H9 (cell line): ENCODE data around the gene KANSL3. TPM values are rescaled to one million over a fixed set of nuclear protein-coding genes. Genes with fewer than 3 reads are reported as not detected.

Experiments used
- DNase-seq: peaks from one replicate; pipeline ENCODE4 v3.0.0-alpha.2; 2017
- H2AFZ ChIP-seq: one replicate; pipeline ENCODE4 v1.6.1; 2013; ENCODE audit warnings: mild to moderate bottlenecking, low read length, control low read depth, moderate library complexity
- H2AK5ac ChIP-seq: 2 replicates; pipeline ENCODE4 v1.6.1; 2013; ENCODE audit warnings: low read length, control low read depth, mixed read lengths; ENCODE audit not compliant: insufficient read length
- H2BK120ac ChIP-seq: one replicate; pipeline ENCODE4 v1.6.1; 2013; ENCODE audit warnings: low read depth, mild to moderate bottlenecking, low read length, control low read depth, inconsistent platforms; ENCODE audit not compliant: poor library complexity, severe bottlenecking
- H2BK12ac ChIP-seq: 2 replicates; pipeline ENCODE4 v1.6.1; 2013; ENCODE audit warnings: low read length, control low read depth, mixed read lengths, low read depth; ENCODE audit not compliant: insufficient read length
- H2BK15ac ChIP-seq: 2 replicates; pipeline ENCODE4 v1.6.1; 2013; ENCODE audit warnings: low read depth, low read length, control low read depth
- H2BK20ac ChIP-seq: one replicate; pipeline ENCODE4 v1.6.1; 2013; ENCODE audit warnings: low read depth, mild to moderate bottlenecking, low read length, control low read depth, inconsistent platforms; ENCODE audit not compliant: poor library complexity, severe bottlenecking
- H2BK5ac ChIP-seq: 2 replicates; pipeline ENCODE4 v1.6.1; 2013; ENCODE audit warnings: low read length, control low read depth, mixed read lengths; ENCODE audit not compliant: insufficient read length
- H3K14ac ChIP-seq: 2 replicates; pipeline ENCODE4 v1.6.1; 2013; ENCODE audit warnings: low read length, control low read depth; ENCODE audit not compliant: insufficient read depth
- H3K18ac ChIP-seq: 2 replicates; pipeline ENCODE4 v1.6.1; 2013; ENCODE audit warnings: low read depth, mild to moderate bottlenecking, mixed read lengths, low read length, control low read depth; ENCODE audit not compliant: insufficient read length
- H3K23ac ChIP-seq: 2 replicates; pipeline ENCODE4 v1.6.1; 2013; ENCODE audit warnings: low read length, control low read depth, mixed read lengths, low read depth; ENCODE audit not compliant: insufficient read length
- H3K23me2 ChIP-seq: 2 replicates; pipeline ENCODE4 v1.6.1; 2013; ENCODE audit warnings: low read depth, mild to moderate bottlenecking, mixed read lengths, low read length, control low read depth; ENCODE audit not compliant: insufficient read length, poor library complexity, severe bottlenecking
- H3K27ac ChIP-seq: 2 replicates; pipeline ENCODE4 v1.5.1; 2013; ENCODE audit warnings: low read length, control low read depth, mixed read lengths, low read depth; ENCODE audit not compliant: insufficient read length
- H3K27me3 ChIP-seq: 2 replicates; pipeline ENCODE4 v1.6.1; 2013; ENCODE audit warnings: low read length, control low read depth, inconsistent platforms; ENCODE audit not compliant: insufficient read depth
- H3K4ac ChIP-seq: 2 replicates; pipeline ENCODE4 v1.6.1; 2013; ENCODE audit warnings: low read depth, mild to moderate bottlenecking, control low read depth, inconsistent platforms, low read length, moderate library complexity
- H3K4me1 ChIP-seq: 2 replicates; pipeline ENCODE4 v1.6.1; 2013; ENCODE audit warnings: low read length, control low read depth, inconsistent platforms; ENCODE audit not compliant: insufficient read depth
- H3K4me2 ChIP-seq: 2 replicates; pipeline ENCODE4 v1.6.1; 2013; ENCODE audit warnings: low read length, control low read depth, mixed read lengths; ENCODE audit not compliant: insufficient read length, insufficient read depth
- H3K56ac ChIP-seq: 2 replicates; pipeline ENCODE4 v1.6.1; 2013; ENCODE audit warnings: low read depth, mild to moderate bottlenecking, mixed read lengths, low read length, control low read depth; ENCODE audit not compliant: insufficient read length
- H3K79me1 ChIP-seq: 2 replicates; pipeline ENCODE4 v1.6.1; 2013; ENCODE audit warnings: low read depth, mild to moderate bottlenecking, moderate library complexity, low read length, control low read depth, inconsistent platforms; ENCODE audit not compliant: insufficient read depth, poor library complexity, severe bottlenecking
- H3K79me2 ChIP-seq: 2 replicates; pipeline ENCODE4 v1.6.1; 2013; ENCODE audit warnings: low read length, control low read depth, inconsistent platforms; ENCODE audit not compliant: insufficient read depth
- H3K9ac ChIP-seq: 2 replicates; pipeline ENCODE4 v1.6.1; 2013; ENCODE audit warnings: low read length, control low read depth, mixed read lengths; ENCODE audit not compliant: insufficient read length; ENCODE audit errors: extremely low read depth
- H3K9me3 ChIP-seq: one replicate; pipeline ENCODE4 v1.6.1; 2013; ENCODE audit warnings: low read depth, low read length, inconsistent platforms; ENCODE audit not compliant: control insufficient read depth
- H3T11ph ChIP-seq: one replicate; pipeline ENCODE4 v1.6.1; 2013; ENCODE audit warnings: mild to moderate bottlenecking, low read length, control low read depth, inconsistent platforms
- H4K20me1 ChIP-seq: one replicate; pipeline ENCODE4 v1.6.1; 2013; ENCODE audit not compliant: control insufficient read depth, insufficient read length, insufficient read depth
- H4K5ac ChIP-seq: 2 replicates; pipeline ENCODE4 v1.6.1; 2013; ENCODE audit warnings: low read depth, mild to moderate bottlenecking, mixed read lengths, low read length, control low read depth; ENCODE audit not compliant: insufficient read length
- H4K8ac ChIP-seq: replicated peaks from 2 replicates; pipeline ENCODE4 v1.6.1; 2013; ENCODE audit warnings: low read length, control low read depth, mixed read lengths, low read depth; ENCODE audit not compliant: insufficient read length
- H4K91ac ChIP-seq: 2 replicates; pipeline ENCODE4 v1.6.1; 2013; ENCODE audit warnings: low read depth, mild to moderate bottlenecking, moderate library complexity, mixed read lengths, low read length, control low read depth; ENCODE audit not compliant: insufficient read length
- H3K27ac Mint-ChIP-seq, 3 experiments: 2 replicates in 2 of 3; 3 replicates in 1 of 3; pipeline ENCODE4 v1.8.0; 2020 to 2021; ENCODE audit warnings: mixed read lengths in 3 of 3, mild to moderate bottlenecking in 1 of 3, moderate library complexity in 1 of 3
- H3K27me3 Mint-ChIP-seq: 2 replicates; pipeline ENCODE4 v1.8.0; 2021; ENCODE audit warnings: low read depth, mild to moderate bottlenecking, moderate library complexity, mixed read lengths
- H3K36me3 Mint-ChIP-seq, 3 experiments: 2 replicates in 2 of 3; 3 replicates in 1 of 3; pipeline ENCODE4 v1.8.0; 2020 to 2021; ENCODE audit warnings: low read depth in 3 of 3, mixed read lengths in 3 of 3; ENCODE audit not compliant: insufficient read depth in 1 of 3
- H3K4me1 Mint-ChIP-seq, 2 experiments: 2 replicates each; pipeline ENCODE4 v1.8.0; 2020; ENCODE audit warnings: mixed read lengths in 2 of 2
- H3K4me3 Mint-ChIP-seq, 2 experiments: 2 replicates in 1 of 2; 3 replicates in 1 of 2; pipeline ENCODE4 v1.8.0; 2020 to 2021; ENCODE audit warnings: mild to moderate bottlenecking in 2 of 2, mixed read lengths in 2 of 2, moderate library complexity in 1 of 2
- H3K9me3 Mint-ChIP-seq, 2 experiments: 2 replicates in 1 of 2; 3 replicates in 1 of 2; pipeline ENCODE4 v1.8.0; 2020; ENCODE audit warnings: mild to moderate bottlenecking in 2 of 2, mixed read lengths in 2 of 2, moderate library complexity in 1 of 2
- WGBS: extraction: QIAGEN DNeasy Blood & Tissue Kit; methylation state at CpG from one replicate; pipeline ENCODE4 v1.1.7; 2013; ENCODE audit warnings: missing lambda C conversion rate, low lambda C conversion rate, mixed read lengths; ENCODE audit not compliant: insufficient read length; ENCODE audit errors: extremely low coverage; 5-methylcytosine and 5-hydroxymethylcytosine counted together
- total RNA-seq: library from RNA; stranded (reverse); gene quantifications from 2 replicates; pipeline ENCODE4 v1.2.1, GENCODE V29; 2021
- TF ChIP-seq, protein P1 (sequence below): fragments of 200-600 bp; sonication (generic); conservative IDR thresholded peaks from 3 replicates; pipeline ENCODE4 v1.8.0; 2021; ENCODE audit warnings: antibody characterized with exemption, mild to moderate bottlenecking

Gene KANSL3
- total RNA-seq, 1 experiment from 2014 or later: 35.7 TPM

DNA sequence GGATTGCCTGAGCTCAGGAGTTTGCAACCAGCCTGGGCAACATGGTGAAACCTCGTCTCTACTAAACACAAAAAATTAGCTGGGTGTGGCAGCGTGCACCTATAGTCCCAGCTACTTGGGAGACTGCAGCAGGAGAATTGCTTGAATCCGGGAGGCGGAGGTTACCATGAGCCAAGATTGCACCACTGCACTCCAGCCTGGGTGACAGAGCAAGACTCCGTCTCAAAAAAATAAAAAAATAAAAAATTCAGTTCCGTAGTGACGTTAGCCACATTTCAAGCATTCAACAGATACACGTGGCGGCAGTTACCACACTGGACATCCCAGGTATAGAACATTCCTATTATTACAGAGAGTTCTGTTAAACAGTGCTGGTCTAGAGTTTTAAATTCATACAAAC is 4.5 kb downstream of the KANSL3 start:
- Mint-ChIP-seq H3K4me1 (peaks cover 10% of the 10 kb centered on the region in 2 experiments), H3K27me3 (no peaks in the 10 kb centered on the region), H3K4me3 (no peak overlapping the region), H3K9me3 (no peaks in the 10 kb centered on the region), H3K27ac (no peak overlapping the region), H3K36me3 (peaks cover 3 to 60% (median 46%) of the 10 kb centered on the region in 3 experiments; a peak in 6 of 7 replicates)
- Histone ChIP-seq H2BK5ac (no peak overlapping the region), H3K27me3 (no peaks in the 10 kb centered on the region), H3K18ac (no peak overlapping the region), H3K79me2 (no peaks in the 10 kb centered on the region; the same call in 1 of the 2 replicates), H2AK5ac (no peak overlapping the region), H3K79me1 (peaks cover 4% of the 10 kb centered on the region), H4K91ac (no peak overlapping the region), H2BK15ac (no peak overlapping the region), H2AFZ (no peak overlapping the region), H2BK20ac (no peak overlapping the region), H3K9me3 (no peaks in the 10 kb centered on the region), H3K4ac (no peak overlapping the region), H2BK120ac (no peak overlapping the region), H3K56ac (no peak overlapping the region), H3T11ph (no peak overlapping the region), H3K14ac (no peak overlapping the region), H3K23me2 (peaks cover 7% of the 10 kb centered on the region), H4K20me1 (no peaks in the 10 kb centered on the region), H3K9ac (no peak overlapping the region), H3K4me2 (no peak overlapping the region), H3K27ac (no peak overlapping the region), H2BK12ac (no peak overlapping the region), H3K23ac (no peak overlapping the region), H4K8ac (no peak overlapping the region), H4K5ac (no peak overlapping the region), H3K4me1 (no peaks in the 10 kb centered on the region)
- WGBS: no CpG with 5 or more reads among the region's 9 CpGs
- no peak for DNase-seq
- TF ChIP-seq, protein P1, sequence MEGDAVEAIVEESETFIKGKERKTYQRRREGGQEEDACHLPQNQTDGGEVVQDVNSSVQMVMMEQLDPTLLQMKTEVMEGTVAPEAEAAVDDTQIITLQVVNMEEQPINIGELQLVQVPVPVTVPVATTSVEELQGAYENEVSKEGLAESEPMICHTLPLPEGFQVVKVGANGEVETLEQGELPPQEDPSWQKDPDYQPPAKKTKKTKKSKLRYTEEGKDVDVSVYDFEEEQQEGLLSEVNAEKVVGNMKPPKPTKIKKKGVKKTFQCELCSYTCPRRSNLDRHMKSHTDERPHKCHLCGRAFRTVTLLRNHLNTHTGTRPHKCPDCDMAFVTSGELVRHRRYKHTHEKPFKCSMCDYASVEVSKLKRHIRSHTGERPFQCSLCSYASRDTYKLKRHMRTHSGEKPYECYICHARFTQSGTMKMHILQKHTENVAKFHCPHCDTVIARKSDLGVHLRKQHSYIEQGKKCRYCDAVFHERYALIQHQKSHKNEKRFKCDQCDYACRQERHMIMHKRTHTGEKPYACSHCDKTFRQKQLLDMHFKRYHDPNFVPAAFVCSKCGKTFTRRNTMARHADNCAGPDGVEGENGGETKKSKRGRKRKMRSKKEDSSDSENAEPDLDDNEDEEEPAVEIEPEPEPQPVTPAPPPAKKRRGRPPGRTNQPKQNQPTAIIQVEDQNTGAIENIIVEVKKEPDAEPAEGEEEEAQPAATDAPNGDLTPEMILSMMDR: no peak
